ENCODE data around the gene BCAS3. TPM values are rescaled to one million over a fixed set of nuclear protein-coding genes. Genes with fewer than 3 reads are reported as not detected.

BCAS3 gene
- total RNA-seq, 4 donors from 2014 or later, result 20.7 to 76.3 (median 39.8) TPM

GRCh38 chr17:60743282-60743681 is 65.6 kb downstream of the BCAS3 start:
- intact Hi-C loops (cut with DNase I; ENCODE audit: low total_unique reads) (no loop called here), in situ Hi-C loops (cut with MboI; ENCODE audit: low pct_ligation_motif_present in 1 of 4, low pct_unique_long_range_greater_than_20kb in 1 of 4, low sequenced_read_pairs in 3 of 4) (loop anchor here in 3 of 4 donors (25.0 kb wide), 2 partner anchors 644 to 819 kb away; partner anchors contain the start of gene TBX2 (in 2 of the 3))
- no peaks in the 10 kb centered on the region for H3K9me3 ChIP-seq
- H3K27me3 ChIP-seq, result no peaks in the 10 kb centered on the region
- no peaks in the 10 kb centered on the region for H3K36me3 ChIP-seq
- H3K4me3 ChIP-seq, result no peak overlapping the region
- H3K4me1 ChIP-seq, result peaks cover 0 to 19% (median 3%) of the 10 kb centered on the region in 4 donors
- no peak for DNase-seq
- H3K27ac ChIP-seq, result peak overlapping the region in 1 of 4 donors; percentile 40
- TF ChIP-seq CTCF (IDR thresholded peaks at IDR 0.05), result no peak
- TF ChIP-seq EP300 (IDR thresholded peaks at IDR 0.05; ENCODE audit: low read depth), result no peak
- no peak for TF ChIP-seq POLR2A (IDR thresholded peaks at IDR 0.05)
- TF ChIP-seq POLR2AphosphoS5 (IDR thresholded peaks at IDR 0.05), result no peak
- WGBS, 2 donors (ENCODE audit: low coverage in 1 of 2), result 92 to 100% methylated on average over 1 of the region's 1 CpG

- H3K4me3 ChIP-seq, result no peak overlapping the region
- H3K36me3 ChIP-seq, result no peaks in the 10 kb centered on the region
- no peaks in the 10 kb centered on the region for H3K9me3 ChIP-seq
- no peak for TF ChIP-seq EP300 (IDR thresholded peaks at IDR 0.05; ENCODE audit: low read depth)
- no peak for TF ChIP-seq POLR2A (IDR thresholded peaks at IDR 0.05)
- TF ChIP-seq POLR2AphosphoS5 (IDR thresholded peaks at IDR 0.05), result no peak
- no peak for TF ChIP-seq CTCF (IDR thresholded peaks at IDR 0.05)
- intact Hi-C loops (cut with DNase I; ENCODE audit: low total_unique reads) (no loop called here), in situ Hi-C loops (cut with MboI; ENCODE audit: low pct_ligation_motif_present in 1 of 4, low pct_unique_long_range_greater_than_20kb in 1 of 4, low sequenced_read_pairs in 3 of 4) (loop anchor here in 3 of 4 donors (25.0 kb wide), 2 partner anchors 644 to 819 kb away; partner anchors contain the start of gene TBX2 (in 2 of the 3))
- H3K27ac ChIP-seq, result peak overlapping the region; percentile 10 to 40 (median 18)
- no peaks in the 10 kb centered on the region for H3K27me3 ChIP-seq
- no peak for DNase-seq
- peaks cover 0 to 19% (median 3%) of the 10 kb centered on the region in 4 donors for H3K4me1 ChIP-seq
- 16 to 32% methylated on average over 2 to 5 of the region's 5 CpGs for WGBS, 2 donors (ENCODE audit: low coverage in 1 of 2)
Measured at GRCh38 chr17:60743799-60744198, 66.1 kb downstream of the BCAS3 start.

GRCh38 chr17:60744355-60744966 is 66.8 kb downstream of the BCAS3 start:
- peaks cover 0 to 19% (median 3%) of the 10 kb centered on the region in 4 donors for H3K4me1 ChIP-seq
- no peaks in the 10 kb centered on the region for H3K36me3 ChIP-seq
- no peaks in the 10 kb centered on the region for H3K27me3 ChIP-seq
- WGBS, 2 donors (ENCODE audit: low coverage in 1 of 2), result 31 to 42% methylated on average over 3 of the region's 3 CpGs
- peak overlapping the region in 3 of 4 donors; percentile 10 to 40 (median 18) for H3K27ac ChIP-seq
- DNase-seq, result no peak
- in situ Hi-C loops (cut with MboI; ENCODE audit: low pct_ligation_motif_present in 1 of 4, low pct_unique_long_range_greater_than_20kb in 1 of 4, low sequenced_read_pairs in 3 of 4), result loop anchor here in 3 of 4 donors (25.0 kb wide), 2 partner anchors 643 to 818 kb away; partner anchors contain the start of gene TBX2 (in 2 of the 3)
- no peaks in the 10 kb centered on the region for H3K9me3 ChIP-seq
- TF ChIP-seq POLR2A (IDR thresholded peaks at IDR 0.05), result no peak
- TF ChIP-seq POLR2AphosphoS5 (IDR thresholded peaks at IDR 0.05), result no peak
- no peak for TF ChIP-seq EP300 (IDR thresholded peaks at IDR 0.05; ENCODE audit: low read depth)
- TF ChIP-seq CTCF (IDR thresholded peaks at IDR 0.05), result no peak
- intact Hi-C loops (cut with DNase I; ENCODE audit: low total_unique reads), result no loop called here
- H3K4me3 ChIP-seq, result no peak overlapping the region

- no peak for DNase-seq
Measured at GRCh38 chr17:60745544-60745943, 67.9 kb downstream of the BCAS3 start.

More at GRCh38 chr17:60745544-60745943, 67.9 kb downstream of the BCAS3 start:
- no peak for TF ChIP-seq EP300 (IDR thresholded peaks at IDR 0.05; ENCODE audit: low read depth)
- no peak for TF ChIP-seq POLR2AphosphoS5 (IDR thresholded peaks at IDR 0.05)
- no peak for TF ChIP-seq POLR2A (IDR thresholded peaks at IDR 0.05)
- no peak for TF ChIP-seq CTCF (IDR thresholded peaks at IDR 0.05)
- H3K9me3 ChIP-seq, result peaks cover 3% of the 10 kb centered on the region in 2 donors
- H3K27me3 ChIP-seq, result no peaks in the 10 kb centered on the region
- intact Hi-C loops (cut with DNase I; ENCODE audit: low total_unique reads), result no loop called here
- no peak overlapping the region for H3K4me3 ChIP-seq
- in situ Hi-C loops (cut with MboI; ENCODE audit: low pct_ligation_motif_present in 1 of 4, low pct_unique_long_range_greater_than_20kb in 1 of 4, low sequenced_read_pairs in 3 of 4), result loop anchor here in 3 of 4 donors (25.0 kb wide), 2 partner anchors 642 to 817 kb away; partner anchors contain the start of gene TBX2 (in 2 of the 3)
- no peaks in the 10 kb centered on the region for H3K36me3 ChIP-seq
- WGBS, 2 donors (ENCODE audit: low coverage in 1 of 2), result 44 to 52% methylated on average over 2 of the region's 2 CpGs
- no peak overlapping the region for H3K27ac ChIP-seq
- peaks cover 0 to 19% (median 3%) of the 10 kb centered on the region in 4 donors for H3K4me1 ChIP-seq

All from transverse colon (tissue), 4 donors.